K562 (cell line): ENCODE measurements around the gene ARHGEF4. TPM values are rescaled to one million over a fixed set of nuclear protein-coding genes. Genes with fewer than 3 reads are reported as not detected.

Source experiments
- ATAC-seq: fragments of 200-7000 bp; cut with Tn5 transposase; 3 replicates; pipeline ENCODE4 v1.9.1; 2020; ENCODE audit warnings: moderate library complexity
- BruUV-seq: library from RNA; stranded (reverse); fragments of 400-500 nt; replicated peaks from 2 replicates; lab custom pipeline; 2021; lab: Mats Ljungman, UMichigan
- CTCF ChIA-PET: fragments of 300-600 bp; formaldehyde crosslinking; extraction: SDS; loops from one replicate; lab custom pipeline; 2021; ENCODE audit warnings: low intra/inter-chr PET ratio; lab: Yijun Ruan, JAX
- POLR2A ChIA-PET: fragments of 300-600, 350-650 bp; sonication (Branson Sonifier 250); formaldehyde crosslinking; extraction: SDS; loops from one replicate; lab custom pipeline; 2021; ENCODE audit warnings: antibody characterized with exemption, inconsistent platforms; lab: Yijun Ruan, JAX
- DNase-seq, 4 experiments: peaks; one replicate each; pipeline versions ENCODE4 v3.0.0 to v3.0.0-alpha.2; 2011 to 2018; ENCODE audit warnings: low spot score in 3 of 4, mixed read lengths in 3 of 4; ENCODE audit errors: extremely low read depth in 1 of 4
- FAIRE-seq: peaks from 2 replicates; lab custom pipeline; 2011; peaks lifted over from hg19 to GRCh38; lab: Jason Lieb, UNC
- H2AFZ ChIP-seq: 2 replicates; pipeline ENCODE4 v1.6.0; 2011; ENCODE audit warnings: low read depth, low read length, control low read depth, inconsistent platforms
- H3K27ac ChIP-seq: fragments of 200-600 bp; 3 replicates; pipeline ENCODE4 v1.8.0; 2011; ENCODE audit warnings: low read depth, mild to moderate bottlenecking, control low read depth, inconsistent platforms, low read length, moderate library complexity, mixed read lengths; ENCODE audit errors: extremely low read depth
- H3K27me3 ChIP-seq, 2 experiments: fragments of 300-600 bp in 1 of 2; 2 replicates in 1 of 2; 3 replicates in 1 of 2; pipeline versions ENCODE4 v1.6.0 to v1.8.0; 2011; ENCODE audit warnings: inconsistent platforms in 2 of 2, low read length in 2 of 2, mild to moderate bottlenecking in 1 of 2, mixed read lengths in 1 of 2, moderate library complexity in 1 of 2; ENCODE audit not compliant: control insufficient read depth in 2 of 2, insufficient read depth in 2 of 2
- H3K36me3 ChIP-seq: fragments of 300-600 bp; 3 replicates; pipeline ENCODE4 v1.8.0; 2011; ENCODE audit warnings: mild to moderate bottlenecking, low read length, inconsistent platforms; ENCODE audit not compliant: control insufficient read depth, insufficient read depth
- H3K4me1 ChIP-seq, 2 experiments: fragments of 200-600 bp in 1 of 2; replicated peaks in 1 of 2; 2 replicates in 1 of 2; 3 replicates in 1 of 2; pipeline versions ENCODE4 v1.5.1 to v1.8.0; 2011; ENCODE audit warnings: inconsistent platforms in 2 of 2, low read length in 2 of 2, mild to moderate bottlenecking in 1 of 2, mixed read lengths in 1 of 2, moderate library complexity in 1 of 2; ENCODE audit not compliant: control insufficient read depth in 2 of 2, insufficient read depth in 2 of 2
- H3K4me2 ChIP-seq: 2 replicates; pipeline ENCODE4 v1.6.1; 2011; ENCODE audit warnings: low read length, control low read depth, inconsistent platforms, mixed read lengths; ENCODE audit not compliant: insufficient read depth
- H3K4me3 ChIP-seq: fragments of 200-600 bp; sonication (generic), shearing (Covaris generic); 2 replicates; pipeline ENCODE4 v1.5.1; 2016; ENCODE audit warnings: control low read depth, inconsistent platforms
- H3K79me2 ChIP-seq: fragments of 200-600 bp; 3 replicates; pipeline ENCODE4 v1.8.0; 2011; ENCODE audit warnings: low read length, inconsistent platforms; ENCODE audit not compliant: control insufficient read depth, insufficient read depth
- H3K9ac ChIP-seq, 2 experiments: 2 replicates each; pipeline versions ENCODE4 v1.6.0 to v1.6.1; 2011; ENCODE audit warnings: low read depth in 2 of 2, low read length in 2 of 2, control low read depth in 1 of 2, inconsistent platforms in 1 of 2, mild to moderate bottlenecking in 1 of 2, mixed read lengths in 1 of 2; ENCODE audit not compliant: insufficient read depth in 1 of 2
- H3K9me1 ChIP-seq: one replicate; pipeline ENCODE4 v1.6.0; 2011; ENCODE audit warnings: inconsistent platforms, mild to moderate bottlenecking, low read length, moderate library complexity; ENCODE audit not compliant: control insufficient read depth, insufficient read depth
- H3K9me3 ChIP-seq: replicated peaks from 2 replicates; pipeline ENCODE4 v1.5.1; 2011; ENCODE audit warnings: low read depth, low read length, inconsistent platforms; ENCODE audit not compliant: control insufficient read depth, insufficient read depth
- H4K20me1 ChIP-seq: replicated peaks from 2 replicates; pipeline ENCODE4 v1.6.1; 2011; ENCODE audit warnings: low read length, inconsistent platforms, mixed read lengths; ENCODE audit not compliant: control insufficient read depth, insufficient read depth
- BCOR ChIP-seq: fragments of 450-650 bp; IDR thresholded peaks from 2 replicates; pipeline ENCODE4 v1.6.1; 2016
- MAFK ChIP-seq: IDR thresholded peaks from 2 replicates; pipeline ENCODE4 v1.6.1; 2011; ENCODE audit warnings: low read length, improper control_type of control experiment
- NBN ChIP-seq: fragments of 450-650 bp; IDR thresholded peaks from 2 replicates; pipeline ENCODE4 v1.6.1; 2016; ENCODE audit warnings: low read depth, mild to moderate bottlenecking
- TSC22D4 ChIP-seq: fragments of 450-650 bp; IDR thresholded peaks from 2 replicates; pipeline ENCODE4 v1.6.1; 2016; ENCODE audit warnings: missing genetic modification characterization, missing biosample characterization, control low read depth
- WGBS: fragments of 100-300 bp; shearing (Covaris generic); methylation state at CpG from one replicate; pipeline ENCODE4 v1.1.6; 2016; ENCODE audit warnings: low coverage, mixed read lengths; ENCODE audit not compliant: insufficient coverage; ENCODE audit errors: missing lambda C conversion rate; 5-methylcytosine and 5-hydroxymethylcytosine counted together
- in situ Hi-C: fragments of 300-500 bp; cut with MboI; formaldehyde crosslinking; loops from 4 replicates; pipeline ENCODE4 v1.15.0; 2018; ENCODE audit warnings: inconsistent platforms, mixed read lengths
- intact Hi-C: fragments of 100-400 bp; cut with micrococcal nuclease; formaldehyde crosslinking; loops from 2 replicates; pipeline ENCODE4 v1.14.2; 2022
- polyA plus RNA-seq, 8 experiments: library from polyadenylated mRNA; depleted of rRNA in 4 of 8; stranded (reverse) in 5 of 8; unstranded in 3 of 8; fragments of >200 nt; fragmentation: Nextera tagmentation in 2 of 8; fragmentation: Illumina TruSeq in 1 of 8; extraction: Ambion mirVana in 2 of 8; extraction: Trizol in 1 of 8; gene quantifications; 2 replicates each; pipeline versions ENCODE4 v1.2.1 to v1.2.3, GENCODE V29; 2011 to 2014; ENCODE audit warnings: inconsistent platforms in 1 of 8, missing spikeins in 1 of 8
- total RNA-seq, 7 experiments: library from RNA; depleted of rRNA in 6 of 7; stranded (reverse); fragments of >200 nt in 6 of 7; fragmentation: Illumina TruSeq in 2 of 7; extraction: Trizol in 2 of 7; gene quantifications; 2 replicates each; pipeline versions ENCODE4 v1.2.1 to v1.2.3, GENCODE V29; 2011 to 2021; ENCODE audit warnings: low replicate concordance in 1 of 7

The ARHGEF4 gene
- total and polyA plus RNA-seq, 9 of the 15 experiments (the other 6 are each of a cell fraction or from before 2014, with no cell fraction given) = not detected

DNA sequence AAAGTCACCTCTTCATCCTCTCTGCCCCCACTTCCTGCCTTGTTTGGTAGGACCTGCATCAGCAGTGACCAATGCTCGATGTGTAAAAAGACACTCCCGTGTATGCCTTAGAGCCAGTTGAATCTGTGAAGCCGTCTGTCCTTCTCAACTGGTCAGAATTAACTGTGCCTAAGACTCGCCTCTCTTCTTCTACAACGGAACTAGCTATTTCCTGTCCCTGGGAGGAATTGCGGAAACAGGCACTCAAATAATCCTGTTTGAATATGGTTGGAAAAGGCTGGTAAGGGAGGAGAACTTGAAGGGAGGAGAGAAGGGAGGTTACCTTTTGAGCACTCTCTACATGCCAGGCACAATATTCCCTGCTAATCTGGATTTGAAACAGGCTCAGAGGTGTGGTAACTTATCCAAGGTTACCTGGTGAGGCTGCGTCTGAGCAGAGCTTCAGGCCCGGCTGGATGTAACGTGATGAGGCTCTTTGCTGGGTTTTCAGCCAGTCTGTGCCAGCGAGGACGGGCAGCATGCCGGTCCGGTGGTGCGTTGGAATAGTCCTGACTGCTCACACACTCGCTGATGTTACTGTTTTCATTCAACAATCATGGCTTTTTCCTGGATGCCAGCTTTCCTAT is 129.5 kb downstream of the ARHGEF4 start:
- no peak overlapping the region for H3K4me2 ChIP-seq
- intact Hi-C loops = no loop called here

DNA sequence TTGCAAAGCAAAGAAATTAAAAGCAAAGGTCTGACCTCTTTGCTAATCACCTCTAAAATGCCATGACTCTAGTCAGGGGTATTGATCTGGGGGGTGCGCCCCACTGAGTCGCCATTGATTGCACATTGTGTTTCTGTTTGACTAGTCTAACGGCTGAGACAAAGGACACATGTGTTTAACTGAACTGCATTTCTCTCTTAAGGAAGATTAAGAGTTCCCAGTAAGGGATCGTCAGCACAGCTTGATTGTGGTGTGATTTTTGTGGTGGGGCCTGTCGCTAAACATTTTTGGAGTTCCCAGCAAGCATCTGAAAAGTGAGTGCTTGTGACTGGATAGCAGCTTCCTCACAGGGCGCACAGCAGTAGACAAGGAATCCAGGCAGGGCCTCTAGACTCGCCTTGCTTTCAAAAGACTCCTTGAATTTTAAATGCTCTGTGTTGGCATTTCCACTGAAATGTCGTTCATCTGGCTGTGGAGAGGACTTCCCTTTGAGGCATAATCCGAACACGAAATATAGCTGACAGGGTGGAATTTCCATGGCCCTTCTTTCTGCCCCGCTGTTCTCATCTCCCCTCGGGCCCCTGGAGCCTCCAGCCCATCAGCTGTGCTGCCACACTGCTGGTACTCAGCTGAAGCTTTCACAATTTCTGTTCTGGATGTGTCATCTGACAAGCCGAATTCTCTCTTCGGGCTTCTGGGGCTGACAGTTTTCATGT is 130.2 kb downstream of the ARHGEF4 start:
- H3K27ac ChIP-seq = no peak overlapping the region
- no peak overlapping the region for H3K9ac ChIP-seq
- H3K9me1 ChIP-seq = no peaks in the 10 kb centered on the region
- CTCF ChIA-PET = no interaction called here
- POLR2A ChIA-PET = interaction anchor here (0.7 kb wide), 1 partner anchor 38 kb away, joined by 3 read pairs; no protein-coding TSS in a partner anchor
- no peak overlapping the region for H3K4me2 ChIP-seq
- H3K4me3 ChIP-seq = no peak overlapping the region
- no TSS peak for BruUV-seq
- in situ Hi-C loops = no loop called here
- no peak for ATAC-seq
- H2AFZ ChIP-seq = no peak overlapping the region
- peaks cover 23 to 52% of the 10 kb centered on the region in 2 experiments for H3K27me3 ChIP-seq
- H3K36me3 ChIP-seq = no peaks in the 10 kb centered on the region
- no peaks in the 10 kb centered on the region for H3K79me2 ChIP-seq
- TF ChIP-seq MAFK = 0 out of 2 replicates have a peak, but pooled peaks have one; percentile 5
- no peak for TF ChIP-seq BCOR
- FAIRE-seq = no peak
- peaks cover 0 to 5% of the 10 kb centered on the region in 2 experiments; a peak in 2 of 5 replicates for H3K4me1 ChIP-seq
- WGBS = 2% methylated on average over 13 of the region's 14 CpGs
- no peaks in the 10 kb centered on the region for H3K9me3 ChIP-seq
- no peak for DNase-seq
- intact Hi-C loops = no loop called here
- no peaks in the 10 kb centered on the region for H4K20me1 ChIP-seq

More for the DNA sequence above, 129.5 kb downstream of the ARHGEF4 start:
- 1% methylated on average over 15 of the region's 15 CpGs for WGBS
- ATAC-seq (no peak), FAIRE-seq (no peak), DNase-seq (no peak)
- TF ChIP-seq TSC22D4 (tag) (no peak), NBN (no peak)
- ChIA-PET CTCF (no interaction called here), POLR2A (no interaction called here)
- Histone ChIP-seq H3K27ac (no peak overlapping the region), H3K27me3 (peaks cover 23 to 58% of the 10 kb centered on the region in 2 experiments), H3K36me3 (no peaks in the 10 kb centered on the region), H4K20me1 (no peaks in the 10 kb centered on the region), H3K4me3 (no peak overlapping the region), H3K4me1 (peaks cover 0 to 5% of the 10 kb centered on the region in 2 experiments; a peak in 2 of 5 replicates), H3K79me2 (no peaks in the 10 kb centered on the region), H3K9me3 (no peaks in the 10 kb centered on the region), H3K9me1 (no peaks in the 10 kb centered on the region), H2AFZ (no peak overlapping the region), H3K9ac (no peak overlapping the region)
- in situ Hi-C loops = no loop called here
- no TSS peak for BruUV-seq
